Mucosa of rectum (tissue), 2 donors: Measurements from ENCODE around the gene PMP22.

Experiments
- H3K27ac ChIP-seq, 2 donors: one replicate each; pipeline ENCODE4 v1.7.0; 2013; ENCODE audit warnings: inconsistent platforms in 2 of 2, low read depth in 2 of 2, low read length in 2 of 2
- H3K27me3 ChIP-seq, 2 donors: one replicate each; pipeline ENCODE4 v1.7.0; 2013; ENCODE audit warnings: low read length in 2 of 2; ENCODE audit not compliant: control insufficient read depth in 2 of 2, insufficient read depth in 2 of 2
- H3K36me3 ChIP-seq, 2 donors: one replicate each; pipeline ENCODE4 v1.7.0; 2013; ENCODE audit warnings: low read length in 2 of 2; ENCODE audit not compliant: control insufficient read depth in 2 of 2, insufficient read depth in 2 of 2
- H3K4me1 ChIP-seq, 2 donors: one replicate each; pipeline ENCODE4 v1.7.0; 2013; ENCODE audit warnings: low read length in 2 of 2, mild to moderate bottlenecking in 1 of 2; ENCODE audit not compliant: control insufficient read depth in 2 of 2, insufficient read depth in 2 of 2
- H3K4me3 ChIP-seq, 2 donors: one replicate each; pipeline ENCODE4 v1.7.0; 2013; ENCODE audit warnings: low read length in 2 of 2
- H3K9ac ChIP-seq, 2 donors: one replicate each; pipeline ENCODE4 v1.7.0; 2013; ENCODE audit warnings: low read length in 2 of 2, low read depth in 1 of 2, mild to moderate bottlenecking in 1 of 2
- H3K9me3 ChIP-seq, 2 donors: one replicate each; pipeline ENCODE4 v1.7.0; 2013; ENCODE audit warnings: low read length in 2 of 2; ENCODE audit not compliant: control insufficient read depth in 2 of 2
- donor health status: healthy.
- donor health status: Normal muscosa, but diverticular disease.

PMP22 gene

GRCh38 chr17:15181333-15181732 lies 83.8 kb downstream of the PMP22 start:
- Histone ChIP-seq H3K27me3 (no peaks in the 10 kb centered on the region), H3K9me3 (no peaks in the 10 kb centered on the region), H3K36me3 (no peaks in the 10 kb centered on the region), H3K9ac (no peak overlapping the region), H3K4me3 (no peak overlapping the region), H3K27ac (no peak overlapping the region), H3K4me1 (no peaks in the 10 kb centered on the region)

GRCh38 chr17:15180121-15180561 lies 85.0 kb downstream of the PMP22 start:
- Histone ChIP-seq H3K9ac (no peak overlapping the region), H3K4me1 (no peaks in the 10 kb centered on the region), H3K9me3 (no peaks in the 10 kb centered on the region), H3K36me3 (no peaks in the 10 kb centered on the region), H3K27ac (no peak overlapping the region), H3K27me3 (no peaks in the 10 kb centered on the region), H3K4me3 (no peak overlapping the region)
